CD4-positive, CD25-positive, alpha-beta regulatory T cell (primary cell): ENCODE data around the gene PARP2. TPM values are rescaled to one million over a fixed set of nuclear protein-coding genes. Genes with fewer than 3 reads are reported as not detected.

ENCODE experiments used
- ATAC-seq, 2 donors: fragments of 150-1000 bp; cut with Tn5 transposase; one replicate each; pipeline ENCODE4 v1.10.0; 2021; ENCODE audit warnings: low read depth in 2 of 2, moderate number of reproducible peaks in 2 of 2, moderate library complexity in 1 of 2
- DNase-seq, 3 donors: peaks; one replicate each; pipeline versions ENCODE4 v3.0.0 to v3.0.0-alpha.2; 2012 to 2022; ENCODE audit warnings: mixed read lengths in 1 of 3
- H3K27ac ChIP-seq: one replicate; pipeline ENCODE4 v1.7.0; 2013; ENCODE audit warnings: mild to moderate bottlenecking, low read length; ENCODE audit not compliant: insufficient read depth, poor library complexity, severe bottlenecking
- H3K27me3 ChIP-seq: one replicate; pipeline ENCODE4 v1.7.0; 2013; ENCODE audit warnings: low read length; ENCODE audit not compliant: control insufficient read depth, insufficient read depth
- H3K36me3 ChIP-seq: one replicate; pipeline ENCODE4 v1.7.0; 2013; ENCODE audit warnings: mild to moderate bottlenecking, low read length, moderate library complexity; ENCODE audit not compliant: control insufficient read depth, insufficient read depth
- H3K4me1 ChIP-seq: 2 replicates; pipeline ENCODE4 v1.7.0; 2013; ENCODE audit warnings: mild to moderate bottlenecking, low read length; ENCODE audit not compliant: insufficient read depth, control insufficient read depth, poor library complexity, severe bottlenecking
- H3K4me3 ChIP-seq: one replicate; pipeline ENCODE4 v1.7.0; 2013; ENCODE audit warnings: low read depth, mild to moderate bottlenecking, low read length, moderate library complexity
- H3K9me3 ChIP-seq, 2 experiments: 1 replicate in 1 of 2; 2 replicates in 1 of 2; pipeline ENCODE4 v1.7.0; 2013; ENCODE audit warnings: low read length in 2 of 2, mild to moderate bottlenecking in 1 of 2, moderate library complexity in 1 of 2; ENCODE audit not compliant: control insufficient read depth in 2 of 2
- H3K27ac Mint-ChIP-seq, 3 donors: one replicate each; pipeline ENCODE4 v1.8.0; 2020 to 2022; ENCODE audit warnings: mild to moderate bottlenecking in 3 of 3, mixed read lengths in 3 of 3, moderate library complexity in 2 of 3
- H3K27me3 Mint-ChIP-seq: one replicate; pipeline ENCODE4 v1.8.0; 2022; ENCODE audit warnings: mild to moderate bottlenecking, mixed read lengths
- H3K36me3 Mint-ChIP-seq: one replicate; pipeline ENCODE4 v1.8.0; 2020; ENCODE audit warnings: mixed read lengths
- H3K4me1 Mint-ChIP-seq, 4 donors: one replicate each; pipeline ENCODE4 v1.8.0; 2020 to 2022; ENCODE audit warnings: mixed read lengths in 4 of 4, mild to moderate bottlenecking in 1 of 4
- H3K4me3 Mint-ChIP-seq, 4 donors: one replicate each; pipeline ENCODE4 v1.8.0; 2020 to 2022; ENCODE audit warnings: mild to moderate bottlenecking in 4 of 4, mixed read lengths in 4 of 4, moderate library complexity in 3 of 4
- H3K9me3 Mint-ChIP-seq, 7 donors: one replicate each; pipeline ENCODE4 v1.8.0; 2020 to 2022; ENCODE audit warnings: mixed read lengths in 7 of 7, mild to moderate bottlenecking in 3 of 7, moderate library complexity in 2 of 7
- polyA plus RNA-seq, 4 donors: library from polyadenylated mRNA; unstranded; fragments of 300-500 nt; fragmentation: Illumina TruSeq; gene quantifications; one replicate each; pipeline ENCODE4 v1.2.3, GENCODE V29; 2021
- total RNA-seq: library from RNA; stranded (reverse); gene quantifications from one replicate; pipeline ENCODE4 v1.2.3, GENCODE V29; 2022

The PARP2 gene
- total and polyA plus RNA-seq, 5 donors from 2014 or later, result 5.2 to 18.5 (median 9.5) TPM

DNA sequence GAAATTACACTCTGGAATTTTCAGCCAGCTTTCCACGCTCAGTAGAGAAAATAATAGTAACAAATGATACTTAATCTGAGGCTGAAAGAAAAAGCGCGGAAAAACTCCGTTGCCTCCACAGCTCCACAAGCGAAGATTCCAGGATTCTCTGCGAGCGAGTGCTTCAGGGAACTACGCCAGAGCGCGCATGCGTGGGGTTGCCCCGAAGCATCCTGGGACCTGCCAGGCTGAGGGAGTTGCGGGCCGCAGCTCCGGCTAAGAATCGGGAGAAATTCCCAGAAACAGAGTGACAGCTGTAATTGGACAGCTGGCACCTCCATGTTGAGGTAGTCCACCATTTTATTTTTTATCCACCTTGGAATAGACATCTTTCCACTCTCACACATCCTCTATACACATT, 25.7 kb upstream of the PARP2 start:
- H3K36me3 ChIP-seq, result peaks cover 50% of the 10 kb centered on the region
- no peaks in the 10 kb centered on the region for H3K4me1 ChIP-seq
- Mint-ChIP-seq H3K4me1 (peaks cover 0 to 7% (median 0%) of the 10 kb centered on the region in 4 donors), H3K27ac (no peak overlapping the region), H3K36me3 (peaks cover 29% of the 10 kb centered on the region), H3K4me3 (no peak overlapping the region), H3K27me3 (no peaks in the 10 kb centered on the region), H3K9me3 (peaks cover 0 to 1% (median 0%) of the 10 kb centered on the region in 7 donors)
- H3K27me3 ChIP-seq, result no peaks in the 10 kb centered on the region
- H3K27ac ChIP-seq, result no peak overlapping the region
- H3K4me3 ChIP-seq, result no peak overlapping the region
- DNase-seq, result no peak
- H3K9me3 ChIP-seq, result no peaks in the 10 kb centered on the region
- no peak for ATAC-seq

GRCh38 chr14:20327005-20327869, 16.2 kb upstream of the PARP2 start:
- Histone ChIP-seq H3K4me3 (peak overlapping the region; percentile 42), H3K9me3 (no peaks in the 10 kb centered on the region), H3K27ac (peak overlapping the region; percentile 34), H3K4me1 (peaks cover 1% of the 10 kb centered on the region), H3K36me3 (peaks cover 19% of the 10 kb centered on the region), H3K27me3 (no peaks in the 10 kb centered on the region)
- peaks cover 12 to 35% (median 24%) of the 10 kb centered on the region in 4 donors for H3K4me1 Mint-ChIP-seq
- ATAC-seq, result peak in 1 of 2 donors; percentile 52
- peak overlapping the region; percentile 39 to 85 (median 57) for H3K27ac Mint-ChIP-seq
- H3K27me3 Mint-ChIP-seq, result no peaks in the 10 kb centered on the region
- peaks cover 6% of the 10 kb centered on the region for H3K36me3 Mint-ChIP-seq
- peak; percentile 12 to 75 (median 68) for DNase-seq
- peak overlapping the region in 3 of 4 donors; percentile 3 to 7 (median 6) for H3K4me3 Mint-ChIP-seq
- H3K9me3 Mint-ChIP-seq, result no peaks in the 10 kb centered on the region

GRCh38 chr14:20328705-20329104, 14.7 kb upstream of the PARP2 start:
- H3K9me3 ChIP-seq, result no peaks in the 10 kb centered on the region
- no peaks in the 10 kb centered on the region for H3K27me3 ChIP-seq
- H3K36me3 ChIP-seq, result peaks cover 15% of the 10 kb centered on the region
- Mint-ChIP-seq H3K4me3 (no peak overlapping the region), H3K4me1 (peaks cover 20 to 49% (median 37%) of the 10 kb centered on the region in 4 donors), H3K27ac (peak overlapping the region in 2 of 3 donors; percentile 17 to 20), H3K27me3 (no peaks in the 10 kb centered on the region), H3K36me3 (peaks cover 6% of the 10 kb centered on the region), H3K9me3 (no peaks in the 10 kb centered on the region)
- no peak overlapping the region for H3K4me3 ChIP-seq
- DNase-seq (no peak), ATAC-seq (no peak)
- no peak overlapping the region for H3K27ac ChIP-seq
- H3K4me1 ChIP-seq, result peaks cover 14% of the 10 kb centered on the region

GRCh38 chr14:20329355-20329754, 14.1 kb upstream of the PARP2 start:
- DNase-seq (no peak), ATAC-seq (no peak)
- H3K27me3 ChIP-seq, result no peaks in the 10 kb centered on the region
- no peaks in the 10 kb centered on the region for H3K9me3 ChIP-seq
- Mint-ChIP-seq H3K36me3 (peaks cover 4% of the 10 kb centered on the region), H3K27me3 (no peaks in the 10 kb centered on the region), H3K4me3 (no peak overlapping the region), H3K4me1 (peaks cover 20 to 50% (median 37%) of the 10 kb centered on the region in 4 donors), H3K9me3 (no peaks in the 10 kb centered on the region), H3K27ac (no peak overlapping the region)
- peaks cover 15% of the 10 kb centered on the region for H3K4me1 ChIP-seq
- no peak overlapping the region for H3K4me3 ChIP-seq
- peaks cover 14% of the 10 kb centered on the region for H3K36me3 ChIP-seq
- H3K27ac ChIP-seq, result no peak overlapping the region

GRCh38 chr14:20331053-20331613, 12.3 kb upstream of the PARP2 start:
- Mint-ChIP-seq H3K4me3 (peak overlapping the region in 2 of 4 donors; percentile 2 to 91), H3K36me3 (no peaks in the 10 kb centered on the region), H3K4me1 (peaks cover 20 to 50% (median 37%) of the 10 kb centered on the region in 4 donors), H3K27ac (peak overlapping the region; percentile 22 to 56 (median 50)), H3K27me3 (no peaks in the 10 kb centered on the region), H3K9me3 (no peaks in the 10 kb centered on the region)
- ATAC-seq (no peak), DNase-seq (no peak)
- Histone ChIP-seq H3K27ac (no peak overlapping the region), H3K36me3 (peaks cover 3% of the 10 kb centered on the region), H3K9me3 (no peaks in the 10 kb centered on the region), H3K4me1 (peaks cover 15% of the 10 kb centered on the region), H3K27me3 (no peaks in the 10 kb centered on the region), H3K4me3 (no peak overlapping the region)

- Histone ChIP-seq H3K9me3 (no peaks in the 10 kb centered on the region), H3K4me3 (peak overlapping the region; percentile 94), H3K36me3 (no peaks in the 10 kb centered on the region), H3K27me3 (no peaks in the 10 kb centered on the region), H3K27ac (peak overlapping the region; percentile 75), H3K4me1 (peaks cover 15% of the 10 kb centered on the region)
- DNase-seq (no peak), ATAC-seq (no peak)
- no peaks in the 10 kb centered on the region for H3K27me3 Mint-ChIP-seq
- H3K36me3 Mint-ChIP-seq, result no peaks in the 10 kb centered on the region
- H3K4me3 Mint-ChIP-seq, result peak overlapping the region; percentile 91 to 100 (median 96)
- H3K9me3 Mint-ChIP-seq, result no peaks in the 10 kb centered on the region
- H3K4me1 Mint-ChIP-seq, result peaks cover 18 to 44% (median 33%) of the 10 kb centered on the region in 4 donors
- peak overlapping the region; percentile 15 to 99 (median 95) for H3K27ac Mint-ChIP-seq
Observed at GRCh38 chr14:20332431-20332787, 11.0 kb upstream of the PARP2 start.

DNA sequence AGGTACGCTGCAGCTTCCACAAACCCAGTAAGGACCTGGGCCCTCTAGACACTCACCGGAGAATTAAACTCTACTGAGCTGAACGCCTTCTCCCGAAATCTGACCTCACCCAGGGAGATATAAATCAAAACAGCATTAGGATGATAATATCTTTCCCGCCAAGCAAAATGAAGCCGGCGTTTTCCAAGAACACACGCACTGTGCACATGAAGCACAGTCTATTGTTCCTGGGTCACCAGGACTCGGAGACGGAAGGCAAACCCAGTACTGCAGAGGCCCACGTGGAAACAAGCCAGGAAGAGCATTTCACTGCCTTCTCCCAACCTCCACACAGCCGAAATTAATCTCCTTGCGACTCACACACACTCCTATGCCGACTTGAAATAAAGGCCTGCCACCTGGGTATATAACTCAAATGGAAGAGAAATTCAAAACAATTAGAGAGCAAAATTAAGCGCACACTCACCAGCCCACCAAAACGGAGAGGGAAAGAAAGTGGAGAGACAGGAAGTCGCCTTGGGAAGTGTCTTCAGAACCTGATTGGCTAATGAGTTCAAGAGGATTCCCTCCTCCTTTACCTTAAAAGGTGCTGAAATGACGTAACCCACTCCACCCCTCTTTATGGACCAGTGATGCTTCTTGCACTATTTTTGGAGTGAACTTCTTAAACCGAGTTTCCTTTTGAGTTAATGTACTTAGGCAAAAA, 10.5 kb upstream of the PARP2 start, which contains the start of gene CCNB1IP1:
CCNB1IP1 (minus strand) TSS at position 492 of the 706 bp plus-strand sequence. CDS start 16,756 bp downstream, outside the sequence.
- no peaks in the 10 kb centered on the region for H3K36me3 Mint-ChIP-seq
- no peaks in the 10 kb centered on the region for H3K9me3 ChIP-seq
- peak within 1 kb of the TSS; percentile 94 for H3K4me3 ChIP-seq
- peak; percentile 92 to 94 for ATAC-seq
- H3K4me3 Mint-ChIP-seq, result peak within 1 kb of the TSS; percentile 91 to 100 (median 96)
- H3K27me3 ChIP-seq, result peaks cover 2% of the 10 kb centered on the region
- H3K27ac Mint-ChIP-seq, result peak within 1 kb of the TSS; percentile 50 to 99 (median 95)
- H3K27ac ChIP-seq, result peak within 1 kb of the TSS; percentile 75
- no peaks in the 10 kb centered on the region for H3K9me3 Mint-ChIP-seq
- peaks cover 15% of the 10 kb centered on the region for H3K4me1 ChIP-seq
- no peaks in the 10 kb centered on the region for H3K27me3 Mint-ChIP-seq
- peak; percentile 64 to 88 (median 75) for DNase-seq
- no peaks in the 10 kb centered on the region for H3K36me3 ChIP-seq
- peaks cover 15 to 39% (median 28%) of the 10 kb centered on the region in 4 donors for H3K4me1 Mint-ChIP-seq
